SK-N-SH (cell line): ENCODE measurements around the gene ALPI. TPM values are rescaled to one million over a fixed set of nuclear protein-coding genes. Genes with fewer than 3 reads are reported as not detected.

Experiments
- CTCF ChIA-PET: fragments of 300-600, 350-600 bp; formaldehyde crosslinking; extraction: SDS; loops from one replicate; lab custom pipeline; 2021; lab: Yijun Ruan, JAX
- POLR2A ChIA-PET: fragments of 350-600 bp; sonication (Branson Sonifier 250); formaldehyde crosslinking; extraction: SDS; loops from one replicate; lab custom pipeline; 2020; ENCODE audit warnings: antibody characterized with exemption, inconsistent platforms; lab: Yijun Ruan, JAX
- DNase-seq: peaks from one replicate; pipeline ENCODE4 v3.0.0; 2012
- H2AFZ ChIP-seq: fragments of 200-600 bp; sonication (generic); 2 replicates; pipeline ENCODE4 v1.8.1; 2016; ENCODE audit warnings: antibody characterized with exemption, mild to moderate bottlenecking, low read depth
- H3F3A ChIP-seq: fragments of 200-600 bp; sonication (generic); replicated peaks from 2 replicates; pipeline ENCODE3; 2016; ENCODE audit warnings: antibody characterized with exemption, mild to moderate bottlenecking; ENCODE audit not compliant: insufficient read depth
- H3K27ac ChIP-seq, 2 experiments: fragments of 200-500 bp in 1 of 2; fragments of 200-600 bp in 1 of 2; sonication (Bioruptor generic) in 1 of 2; sonication (generic), shearing (Covaris generic) in 1 of 2; 2 replicates each; pipeline versions ENCODE4 v1.5.1 to v1.6.1; 2014 to 2016; ENCODE audit warnings: low read depth in 2 of 2, inconsistent platforms in 1 of 2, low read length in 1 of 2, mild to moderate bottlenecking in 1 of 2, mixed read lengths in 1 of 2
- H3K27me3 ChIP-seq: fragments of 200-600 bp; sonication (generic), shearing (Covaris generic); 2 replicates; pipeline ENCODE4 v1.6.1; 2016; ENCODE audit warnings: mixed run types; ENCODE audit not compliant: insufficient read depth
- H3K36me3 ChIP-seq, 2 experiments: fragments of 200-500 bp in 1 of 2; fragments of 200-600 bp in 1 of 2; sonication (Bioruptor generic) in 1 of 2; sonication (generic) in 1 of 2; replicated peaks in 1 of 2; 2 replicates each; pipeline versions ENCODE3 to v1.5.1; 2014 to 2016; ENCODE audit warnings: low read length in 1 of 2, mild to moderate bottlenecking in 1 of 2; ENCODE audit not compliant: insufficient read depth in 2 of 2, control insufficient read depth in 1 of 2
- H3K4me1 ChIP-seq, 2 experiments: fragments of 200-500 bp in 1 of 2; fragments of 200-600 bp in 1 of 2; sonication (Bioruptor generic) in 1 of 2; sonication (generic), shearing (Covaris generic) in 1 of 2; 2 replicates each; pipeline versions ENCODE4 v1.5.1 to v1.6.1; 2014 to 2016; ENCODE audit warnings: low read depth in 1 of 2, low read length in 1 of 2, mixed run types in 1 of 2; ENCODE audit not compliant: insufficient read depth in 2 of 2, control insufficient read depth in 1 of 2
- H3K4me2 ChIP-seq: fragments of 200-600 bp; sonication (generic), shearing (Covaris generic); 2 replicates; pipeline ENCODE4 v1.6.1; 2017; ENCODE audit warnings: mixed run types
- H3K4me3 ChIP-seq, 2 experiments: fragments of 200-500 bp in 1 of 2; fragments of 200-600 bp in 1 of 2; sonication (Bioruptor generic) in 1 of 2; sonication (generic), shearing (Covaris generic) in 1 of 2; 2 replicates each; pipeline versions ENCODE4 v1.5.1 to v1.8.1; 2014 to 2016; ENCODE audit warnings: low read depth in 2 of 2, inconsistent platforms in 1 of 2, low read length in 1 of 2, mild to moderate bottlenecking in 1 of 2, mixed read lengths in 1 of 2, moderate library complexity in 1 of 2
- H3K79me2 ChIP-seq: fragments of 200-600 bp; sonication (generic); 2 replicates; pipeline ENCODE4 v1.8.1; 2017; ENCODE audit warnings: mild to moderate bottlenecking; ENCODE audit not compliant: insufficient read depth
- H3K9ac ChIP-seq: fragments of 200-600 bp; sonication (generic); 2 replicates; pipeline ENCODE4 v1.6.1; 2017; ENCODE audit warnings: mixed run types
- H3K9me2 ChIP-seq: fragments of 200-600 bp; sonication (generic); 2 replicates; pipeline ENCODE4 v1.6.1; 2017; ENCODE audit warnings: mixed run types
- H3K9me3 ChIP-seq: fragments of 200-600 bp; sonication (generic); 2 replicates; pipeline ENCODE4 v1.6.1; 2017; ENCODE audit warnings: mixed run types, mild to moderate bottlenecking, moderate library complexity
- H4K20me1 ChIP-seq: fragments of 200-600 bp; sonication (generic); 2 replicates; pipeline ENCODE4 v1.6.1; 2017; ENCODE audit warnings: mild to moderate bottlenecking, mixed run types; ENCODE audit not compliant: insufficient read depth
- CTCF ChIP-seq: fragments of 200-600 bp; sonication (generic); IDR thresholded peaks from 2 replicates; pipeline ENCODE4 v1.6.1; 2017; ENCODE audit warnings: antibody characterized with exemption, mild to moderate bottlenecking, moderate library complexity
- FOSL2 ChIP-seq: IDR thresholded peaks from 2 replicates; pipeline ENCODE4 v1.4.0; 2012; ENCODE audit warnings: low read depth, mild to moderate bottlenecking, moderate library complexity, borderline replicate concordance
- FOXJ3 ChIP-seq: sonication (generic); formaldehyde crosslinking; IDR thresholded peaks from 2 replicates; pipeline ENCODE4 v1.5.1; 2020; ENCODE audit warnings: mild to moderate bottlenecking, missing genetic modification reagents
- FOXM1 ChIP-seq: IDR thresholded peaks from 2 replicates; pipeline ENCODE4 v1.4.0; 2012; ENCODE audit warnings: low read depth, mild to moderate bottlenecking
- GABPA ChIP-seq: IDR thresholded peaks from 2 replicates; pipeline ENCODE4 v1.4.0; 2012; ENCODE audit warnings: low read depth, mild to moderate bottlenecking
- JUND ChIP-seq: IDR thresholded peaks from 2 replicates; pipeline ENCODE4 v1.4.0; 2012
- MEF2A ChIP-seq: IDR thresholded peaks from 2 replicates; pipeline ENCODE4 v1.4.0; 2012; ENCODE audit warnings: low read depth, borderline replicate concordance
- MXI1 ChIP-seq: IDR thresholded peaks from 2 replicates; pipeline ENCODE4 v1.6.1; 2012; ENCODE audit warnings: mild to moderate bottlenecking, low read depth, low read length, improper control_type of control experiment
- NFIC ChIP-seq: IDR thresholded peaks from 2 replicates; pipeline ENCODE4 v1.4.0; 2012; ENCODE audit warnings: borderline replicate concordance
- PBX3 ChIP-seq: IDR thresholded peaks from 2 replicates; pipeline ENCODE4; 2012
- RAD21 ChIP-seq: IDR thresholded peaks from 2 replicates; pipeline ENCODE4 v1.6.1; 2012; ENCODE audit warnings: mild to moderate bottlenecking, low read length
- RCOR1 ChIP-seq: fragments of 150-350 bp; IDR thresholded peaks from 2 replicates; pipeline ENCODE4 v1.6.1; 2017; ENCODE audit warnings: antibody characterized with exemption, low read length
- RFX5 ChIP-seq: IDR thresholded peaks from 2 replicates; pipeline ENCODE4 v1.6.1; 2012; ENCODE audit warnings: mild to moderate bottlenecking, improper control_type of control experiment, low read length
- SIN3A ChIP-seq: IDR thresholded peaks from 2 replicates; pipeline ENCODE4 v1.6.1; 2012; ENCODE audit warnings: low read depth, mild to moderate bottlenecking, low read length, moderate library complexity, borderline replicate concordance
- SMC3 ChIP-seq: IDR thresholded peaks from 2 replicates; pipeline ENCODE4 v1.6.1; 2012; ENCODE audit warnings: low read depth, low read length, improper control_type of control experiment
- TAF1 ChIP-seq: IDR thresholded peaks from 2 replicates; pipeline ENCODE4 v1.6.1; 2012; ENCODE audit warnings: low read depth, mild to moderate bottlenecking, low read length, moderate library complexity, borderline replicate concordance
- TEAD4 ChIP-seq: IDR thresholded peaks from 2 replicates; pipeline ENCODE4 v1.4.0; 2012; ENCODE audit warnings: mild to moderate bottlenecking, borderline replicate concordance; ENCODE audit not compliant: insufficient read depth
- USF2 ChIP-seq: fragments of 150-350 bp; IDR thresholded peaks from 2 replicates; pipeline ENCODE4 v1.6.1; 2017; ENCODE audit warnings: antibody characterized with exemption, low read length, low read depth, borderline replicate concordance
- YY1 ChIP-seq: IDR thresholded peaks from 2 replicates; pipeline ENCODE4 v1.4.0; 2012; ENCODE audit warnings: low read depth, mild to moderate bottlenecking
- ZBTB33 ChIP-seq: IDR thresholded peaks from 2 replicates; pipeline ENCODE4 v1.4.0; 2012; ENCODE audit warnings: low read depth, borderline replicate concordance
- WGBS: methylation state at CpG from one replicate; pipeline ENCODE4 v1.1.6; 2017; ENCODE audit warnings: low lambda C conversion rate; 5-methylcytosine and 5-hydroxymethylcytosine counted together
- polyA plus RNA-seq, 3 experiments: library from polyadenylated mRNA; depleted of rRNA; stranded (reverse); fragments of >200 nt; gene quantifications; 2 replicates each; pipeline ENCODE4 v1.2.3, GENCODE V29; 2012

ALPI gene
- polyA plus RNA-seq, 1 of the 3 experiments (the other 2 are of a cell fraction) = not detected

- POLR2A ChIA-PET = no interaction called here
- CTCF ChIA-PET = interaction anchor here (0.7 to 7.7 kb wide), 5 partner anchors 8 to 552 kb away, joined by 3 to 56 read pairs (median 3); partner anchors contain the start of gene PRSS56
- Histone ChIP-seq H3K4me2 (no peak overlapping the region), H2AFZ (no peak overlapping the region), H3K4me3 (no peak overlapping the region), H3F3A (no peaks in the 10 kb centered on the region), H3K79me2 (no peaks in the 10 kb centered on the region), H3K9ac (no peak overlapping the region)
- WGBS = 86% methylated on average over 1 of the region's 7 CpGs
- no peak for TF ChIP-seq PBX3
- no peak for TF ChIP-seq SMC3
- TF ChIP-seq RFX5 = no peak
- no peak for TF ChIP-seq MXI1
- no peak for TF ChIP-seq YY1
- TF ChIP-seq ZBTB33 = no peak
- no peak for TF ChIP-seq SIN3A
- no peak for TF ChIP-seq CTCF
- no peak for TF ChIP-seq NFIC
- TF ChIP-seq FOXJ3 (CRISPR knock-in tag) = no peak
- TF ChIP-seq FOXM1 = no peak
- TF ChIP-seq TEAD4 = no peak
- no peak for TF ChIP-seq RAD21
- no peak for TF ChIP-seq JUND
- TF ChIP-seq RCOR1 = no peak
- no peak for TF ChIP-seq MEF2A
- no peak for TF ChIP-seq TAF1
- TF ChIP-seq GABPA = no peak
- TF ChIP-seq FOSL2 = no peak
- TF ChIP-seq USF2 = no peak
- TF ChIP-seq, all 33 proteins: peak for 0
- no peak for DNase-seq
- Histone ChIP-seq H3K4me1 (peaks cover 0 to 4% of the 10 kb centered on the region in 2 experiments; a peak in 1 of 4 replicates), H3K27me3 (peaks cover 39% of the 10 kb centered on the region), H3K27ac (no peak overlapping the region), H3K9me3 (no peaks in the 10 kb centered on the region), H3K9me2 (no peaks in the 10 kb centered on the region), H3K36me3 (no peaks in the 10 kb centered on the region), H4K20me1 (no peaks in the 10 kb centered on the region)
Observed at GRCh38 chr2:232476791-232477190, 20.8 kb downstream of the ALPI start.
